DND-41 (cell line): ENCODE measurements around the gene ZNF622.

Experiments used
- ATAC-seq: fragments of 200-7000 bp; cut with Tn5 transposase; 3 replicates; pipeline ENCODE4 v1.9.1; 2021; ENCODE audit warnings: low read depth; ENCODE audit not compliant: insufficient read depth
- DNase-seq: peaks from one replicate; pipeline ENCODE4 v3.0.0-alpha.2; 2020
- H2AFZ ChIP-seq: 2 replicates; pipeline ENCODE4 v1.6.0; 2012; ENCODE audit warnings: low read depth, low read length
- H3K27ac ChIP-seq: 2 replicates; pipeline ENCODE4 v1.5.1; 2012; ENCODE audit warnings: low read length, inconsistent platforms
- H3K27me3 ChIP-seq: fragments of 200-600 bp; sonication (generic); 2 replicates; pipeline ENCODE4 v1.6.0; 2012; ENCODE audit warnings: low read length, mild to moderate bottlenecking, inconsistent platforms; ENCODE audit not compliant: insufficient read depth, poor library complexity
- H3K36me3 ChIP-seq: 2 replicates; pipeline ENCODE4 v1.5.1; 2012; ENCODE audit warnings: low read length, inconsistent platforms; ENCODE audit not compliant: insufficient read depth
- H3K4me1 ChIP-seq: 2 replicates; pipeline ENCODE4 v1.5.1; 2012; ENCODE audit warnings: mild to moderate bottlenecking, low read length; ENCODE audit not compliant: insufficient read depth
- H3K4me2 ChIP-seq: 2 replicates; pipeline ENCODE4 v1.6.0; 2012; ENCODE audit warnings: mild to moderate bottlenecking, moderate library complexity, low read length, inconsistent platforms; ENCODE audit not compliant: insufficient read depth
- H3K4me3 ChIP-seq, 2 experiments: fragments of 200-600 bp in 1 of 2; shearing (Covaris generic) in 1 of 2; 2 replicates each; pipeline ENCODE4 v1.5.1; 2012 to 2016; ENCODE audit warnings: inconsistent platforms in 2 of 2, low read length in 2 of 2, mild to moderate bottlenecking in 2 of 2, low read depth in 1 of 2, moderate library complexity in 1 of 2
- H3K79me2 ChIP-seq: 2 replicates; pipeline ENCODE4 v1.6.0; 2012; ENCODE audit warnings: low read length, inconsistent platforms; ENCODE audit not compliant: insufficient read depth
- H3K9ac ChIP-seq: 2 replicates; pipeline ENCODE4 v1.6.0; 2012; ENCODE audit warnings: low read depth, mild to moderate bottlenecking, inconsistent platforms, low read length, moderate library complexity
- H3K9me3 ChIP-seq: 2 replicates; pipeline ENCODE4 v1.5.1; 2012; ENCODE audit warnings: low read length, moderate library complexity, mild to moderate bottlenecking, inconsistent platforms; ENCODE audit not compliant: insufficient read depth, severe bottlenecking
- H4K20me1 ChIP-seq: 2 replicates; pipeline ENCODE4 v1.6.0; 2012; ENCODE audit warnings: low read length; ENCODE audit not compliant: insufficient read depth
- CTCF ChIP-seq: IDR thresholded peaks from 2 replicates; pipeline ENCODE4 v1.5.1; 2012; ENCODE audit warnings: borderline replicate concordance, low read length, moderate library complexity, mild to moderate bottlenecking; ENCODE audit not compliant: poor library complexity, severe bottlenecking; ENCODE audit errors: extremely low read depth
- EZH2 ChIP-seq: IDR thresholded peaks from 3 replicates; pipeline ENCODE4 v1.6.1; 2012; ENCODE audit warnings: borderline replicate concordance, low read depth, mild to moderate bottlenecking, moderate library complexity, low read length, inconsistent platforms; ENCODE audit not compliant: severe bottlenecking

The ZNF622 gene

GRCh38 chr5:16411235-16411634 lies 54.4 kb downstream of the ZNF622 start:
- TF ChIP-seq CTCF (no peak), EZH2 (no peak)
- no peak overlapping the region for H2AFZ ChIP-seq

GRCh38 chr5:16410338-16410737 lies 55.3 kb downstream of the ZNF622 start:
- H3K9ac ChIP-seq, result no peak overlapping the region

More at GRCh38 chr5:16411235-16411634, 54.4 kb downstream of the ZNF622 start:
- no peak for DNase-seq
- no peaks in the 10 kb centered on the region for H3K36me3 ChIP-seq
- no peaks in the 10 kb centered on the region for H3K4me1 ChIP-seq
- no peaks in the 10 kb centered on the region for H3K9me3 ChIP-seq
- no peak overlapping the region for H3K9ac ChIP-seq
- no peak overlapping the region for H3K4me2 ChIP-seq
- H3K27ac ChIP-seq, result no peak overlapping the region
- H3K79me2 ChIP-seq, result no peaks in the 10 kb centered on the region
- no peaks in the 10 kb centered on the region for H3K27me3 ChIP-seq
- H4K20me1 ChIP-seq, result no peaks in the 10 kb centered on the region
- no peak overlapping the region for H3K4me3 ChIP-seq
- ATAC-seq, result no peak

GRCh38 chr5:16406630-16407029 lies 59.0 kb downstream of the ZNF622 start:
- Histone ChIP-seq H2AFZ (no peak overlapping the region), H3K79me2 (no peaks in the 10 kb centered on the region), H4K20me1 (no peaks in the 10 kb centered on the region), H3K4me2 (no peak overlapping the region), H3K9ac (no peak overlapping the region), H3K4me1 (no peaks in the 10 kb centered on the region), H3K4me3 (no peak overlapping the region), H3K9me3 (no peaks in the 10 kb centered on the region), H3K27me3 (no peaks in the 10 kb centered on the region), H3K36me3 (no peaks in the 10 kb centered on the region), H3K27ac (no peak overlapping the region)
- DNase-seq (no peak), ATAC-seq (no peak)
- TF ChIP-seq CTCF (no peak), EZH2 (no peak)

More at GRCh38 chr5:16410338-16410737, 55.3 kb downstream of the ZNF622 start:
- ATAC-seq (no peak), DNase-seq (no peak)
- Histone ChIP-seq H3K27me3 (no peaks in the 10 kb centered on the region), H3K4me3 (no peak overlapping the region), H3K4me1 (no peaks in the 10 kb centered on the region), H3K79me2 (no peaks in the 10 kb centered on the region), H3K36me3 (no peaks in the 10 kb centered on the region), H3K4me2 (no peak overlapping the region), H3K9me3 (no peaks in the 10 kb centered on the region), H4K20me1 (no peaks in the 10 kb centered on the region), H3K27ac (no peak overlapping the region), H2AFZ (no peak overlapping the region)
- no peak for TF ChIP-seq CTCF
- no peak for TF ChIP-seq EZH2

- TF ChIP-seq EZH2, result no peak
- TF ChIP-seq CTCF, result no peak
- no peak for DNase-seq
- no peaks in the 10 kb centered on the region for H3K4me1 ChIP-seq
- H3K79me2 ChIP-seq, result no peaks in the 10 kb centered on the region
- H3K27ac ChIP-seq, result no peak overlapping the region
- no peak overlapping the region for H2AFZ ChIP-seq
- no peak overlapping the region for H3K4me3 ChIP-seq
- H3K36me3 ChIP-seq, result no peaks in the 10 kb centered on the region
- no peaks in the 10 kb centered on the region for H3K27me3 ChIP-seq
- no peak overlapping the region for H3K9ac ChIP-seq
- no peaks in the 10 kb centered on the region for H4K20me1 ChIP-seq
- ATAC-seq, result no peak
- no peak overlapping the region for H3K4me2 ChIP-seq
- H3K9me3 ChIP-seq, result no peaks in the 10 kb centered on the region
These were observed 59.6 kb downstream of the ZNF622 start for GRCh38 chr5:16406023-16406422.
